ENCODE measurements around the gene GH1. TPM values are rescaled to one million over a fixed set of nuclear protein-coding genes. Genes with fewer than 3 reads are reported as not detected.
A peak's percentile ranks its signal among the peaks of the same experiment; 100 is the strongest.

The GH1 gene
- total RNA-seq, 1 donor from 2014 or later, result not detected

GRCh38 chr17:63961355-63962212 is 42.9 kb upstream of the GH1 start:
- Mint-ChIP-seq H3K36me3 (ENCODE audit: low read depth) (no peaks in the 10 kb centered on the region), H3K4me1 (ENCODE audit: low read depth) (peaks cover 3% of the 10 kb centered on the region), H3K4me3 (ENCODE audit: unreplicated experiment) (no peak overlapping the region), H3K27ac (ENCODE audit: unreplicated experiment) (no peak overlapping the region), H3K27me3 (ENCODE audit: low read depth) (peaks cover 3% of the 10 kb centered on the region), H3K9me3 (ENCODE audit: low read depth) (no peaks in the 10 kb centered on the region)
- DNase-seq (ENCODE audit: low spot score), result peak; percentile 79
- no peak for TF ChIP-seq CTCF (IDR thresholded peaks at IDR 0.05)

- H3K9me3 Mint-ChIP-seq (ENCODE audit: low read depth), result no peaks in the 10 kb centered on the region
Measured at GRCh38 chr17:63960430-63960829, 41.8 kb upstream of the GH1 start.

GRCh38 chr17:63960006-63960405 is 41.4 kb upstream of the GH1 start:
- H3K9me3 Mint-ChIP-seq (ENCODE audit: low read depth), result no peaks in the 10 kb centered on the region
- no peak for DNase-seq (ENCODE audit: low spot score)
- H3K4me3 Mint-ChIP-seq (ENCODE audit: unreplicated experiment), result no peak overlapping the region
- H3K4me1 Mint-ChIP-seq (ENCODE audit: low read depth), result peaks cover 3% of the 10 kb centered on the region
- TF ChIP-seq CTCF (IDR thresholded peaks at IDR 0.05), result no peak
- H3K27ac Mint-ChIP-seq (ENCODE audit: unreplicated experiment), result no peak overlapping the region
- peaks cover 3% of the 10 kb centered on the region for H3K27me3 Mint-ChIP-seq (ENCODE audit: low read depth)
- H3K36me3 Mint-ChIP-seq (ENCODE audit: low read depth), result no peaks in the 10 kb centered on the region

More at GRCh38 chr17:63960430-63960829, 41.8 kb upstream of the GH1 start:
- TF ChIP-seq CTCF (IDR thresholded peaks at IDR 0.05), result no peak
- Mint-ChIP-seq H3K27ac (ENCODE audit: unreplicated experiment) (no peak overlapping the region), H3K36me3 (ENCODE audit: low read depth) (no peaks in the 10 kb centered on the region), H3K27me3 (ENCODE audit: low read depth) (peaks cover 3% of the 10 kb centered on the region), H3K4me3 (ENCODE audit: unreplicated experiment) (no peak overlapping the region), H3K4me1 (ENCODE audit: low read depth) (peaks cover 3% of the 10 kb centered on the region)
- no peak for DNase-seq (ENCODE audit: low spot score)

- no peak for DNase-seq (ENCODE audit: low spot score)
- no peak for TF ChIP-seq CTCF (IDR thresholded peaks at IDR 0.05)
- no peak overlapping the region for H3K27ac Mint-ChIP-seq (ENCODE audit: unreplicated experiment)
- H3K9me3 Mint-ChIP-seq (ENCODE audit: low read depth), result no peaks in the 10 kb centered on the region
- peaks cover 5% of the 10 kb centered on the region for H3K27me3 Mint-ChIP-seq (ENCODE audit: low read depth)
- peaks cover under 1% of the 10 kb centered on the region for H3K4me1 Mint-ChIP-seq (ENCODE audit: low read depth)
- no peaks in the 10 kb centered on the region for H3K36me3 Mint-ChIP-seq (ENCODE audit: low read depth)
- H3K4me3 Mint-ChIP-seq (ENCODE audit: unreplicated experiment), result no peak overlapping the region
Measured at GRCh38 chr17:63956296-63956920, 37.8 kb upstream of the GH1 start.

- no peak for DNase-seq (ENCODE audit: low spot score)
- peaks cover 5% of the 10 kb centered on the region for H3K27me3 Mint-ChIP-seq (ENCODE audit: low read depth)
- no peaks in the 10 kb centered on the region for H3K4me1 Mint-ChIP-seq (ENCODE audit: low read depth)
- no peaks in the 10 kb centered on the region for H3K36me3 Mint-ChIP-seq (ENCODE audit: low read depth)
- no peak overlapping the region for H3K4me3 Mint-ChIP-seq (ENCODE audit: unreplicated experiment)
- H3K27ac Mint-ChIP-seq (ENCODE audit: unreplicated experiment), result no peak overlapping the region
- no peak for TF ChIP-seq CTCF (IDR thresholded peaks at IDR 0.05)
- no peaks in the 10 kb centered on the region for H3K9me3 Mint-ChIP-seq (ENCODE audit: low read depth)
Measured at GRCh38 chr17:63955791-63956190, 37.2 kb upstream of the GH1 start.
